ENCODE results near the gene CNTN5.

The CNTN5 gene

GRCh38 chr11:100105255-100105981 lies 1084.7 kb downstream of the CNTN5 start:
- no peak for TF ChIP-seq RAD21 (IDR thresholded peaks at IDR 0.05; ENCODE audit: low read depth)
- no peak for TF ChIP-seq EGR1 (IDR thresholded peaks at IDR 0.05)
- no peak for TF ChIP-seq TEAD4 (IDR thresholded peaks at IDR 0.05)
- TF ChIP-seq NFIC (IDR thresholded peaks at IDR 0.05) = no peak
- no peak for TF ChIP-seq YY1 (IDR thresholded peaks at IDR 0.05; ENCODE audit: low read depth)
- no peak for TF ChIP-seq CREB1 (IDR thresholded peaks at IDR 0.05; ENCODE audit: low read depth)
- no peak for TF ChIP-seq FOXM1 (IDR thresholded peaks at IDR 0.05; ENCODE audit: borderline replicate concordance, low read depth)
- TF ChIP-seq TCF12 (IDR thresholded peaks at IDR 0.05; ENCODE audit: low read depth) = no peak
- no peak for TF ChIP-seq MAX (IDR thresholded peaks at IDR 0.05)
- no peak for TF ChIP-seq REST (IDR thresholded peaks at IDR 0.05; ENCODE audit: low read depth)
- no peak for TF ChIP-seq EP300 (IDR thresholded peaks at IDR 0.05; ENCODE audit: borderline replicate concordance)
- no peak for TF ChIP-seq CEBPB (IDR thresholded peaks at IDR 0.05)
- TF ChIP-seq ZBTB7A (IDR thresholded peaks at IDR 0.05; ENCODE audit: low read depth) = no peak
- TF ChIP-seq USF1 (IDR thresholded peaks at IDR 0.05) = no peak

- TF ChIP-seq RAD21 (IDR thresholded peaks at IDR 0.05; ENCODE audit: low read depth) (no peak), TCF12 (IDR thresholded peaks at IDR 0.05; ENCODE audit: low read depth) (no peak), FOXM1 (IDR thresholded peaks at IDR 0.05; ENCODE audit: borderline replicate concordance, low read depth) (no peak), REST (IDR thresholded peaks at IDR 0.05; ENCODE audit: low read depth) (no peak), TAF1 (IDR thresholded peaks at IDR 0.05; ENCODE audit: low read depth) (no peak), EGR1 (IDR thresholded peaks at IDR 0.05) (no peak), USF1 (IDR thresholded peaks at IDR 0.05) (no peak), NFIC (IDR thresholded peaks at IDR 0.05) (no peak), CREB1 (IDR thresholded peaks at IDR 0.05; ENCODE audit: low read depth) (no peak), MAX (IDR thresholded peaks at IDR 0.05) (no peak), TEAD4 (IDR thresholded peaks at IDR 0.05) (no peak), CEBPB (IDR thresholded peaks at IDR 0.05) (no peak), YY1 (IDR thresholded peaks at IDR 0.05; ENCODE audit: low read depth) (no peak), ZBTB7A (IDR thresholded peaks at IDR 0.05; ENCODE audit: low read depth) (no peak), EP300 (IDR thresholded peaks at IDR 0.05; ENCODE audit: borderline replicate concordance) (no peak)
These were observed 1085.2 kb downstream of the CNTN5 start for GRCh38 chr11:100105982-100106358.

GRCh38 chr11:100119176-100119575 lies 1098.4 kb downstream of the CNTN5 start:
- no peak for TF ChIP-seq EP300 (IDR thresholded peaks at IDR 0.05; ENCODE audit: borderline replicate concordance)
- TF ChIP-seq NFIC (IDR thresholded peaks at IDR 0.05) = no peak
- TF ChIP-seq YY1 (IDR thresholded peaks at IDR 0.05; ENCODE audit: low read depth) = no peak
- TF ChIP-seq REST (IDR thresholded peaks at IDR 0.05; ENCODE audit: low read depth) = no peak
- no peak for TF ChIP-seq ZBTB7A (IDR thresholded peaks at IDR 0.05; ENCODE audit: low read depth)
- no peak for TF ChIP-seq CEBPB (IDR thresholded peaks at IDR 0.05)
- no peak for TF ChIP-seq TCF12 (IDR thresholded peaks at IDR 0.05; ENCODE audit: low read depth)
- no peak for TF ChIP-seq TAF1 (IDR thresholded peaks at IDR 0.05; ENCODE audit: low read depth)
- no peak for TF ChIP-seq USF1 (IDR thresholded peaks at IDR 0.05)
- no peak for TF ChIP-seq EGR1 (IDR thresholded peaks at IDR 0.05)
- no peak for TF ChIP-seq FOXM1 (IDR thresholded peaks at IDR 0.05; ENCODE audit: borderline replicate concordance, low read depth)
- no peak for TF ChIP-seq CREB1 (IDR thresholded peaks at IDR 0.05; ENCODE audit: low read depth)
- no peak for TF ChIP-seq MAX (IDR thresholded peaks at IDR 0.05)
- TF ChIP-seq TEAD4 (IDR thresholded peaks at IDR 0.05) = no peak
- TF ChIP-seq RAD21 (IDR thresholded peaks at IDR 0.05; ENCODE audit: low read depth) = no peak

All from Ishikawa (cell line).